HepG2 (cell line): ENCODE data around the gene CUL7. TPM values are rescaled to one million over a fixed set of nuclear protein-coding genes. Genes with fewer than 3 reads are reported as not detected.

Experiments
- ARNT2 ChIP-seq: sonication (generic); formaldehyde crosslinking; IDR thresholded peaks from 2 replicates; pipeline ENCODE4 v1.8.0; 2022; ENCODE audit warnings: mild to moderate bottlenecking, low read depth, missing genetic modification reagents, moderate library complexity
- DPF2 ChIP-seq: sonication (generic); formaldehyde crosslinking; IDR thresholded peaks from 2 replicates; pipeline ENCODE4 v1.4.0; 2020; ENCODE audit warnings: mild to moderate bottlenecking, low read depth, missing genetic modification reagents, borderline replicate concordance
- JUNB ChIP-seq: sonication (generic); formaldehyde crosslinking; IDR thresholded peaks from 2 replicates; pipeline ENCODE4 v1.8.0; 2022; ENCODE audit warnings: missing genetic modification reagents, mild to moderate bottlenecking, borderline replicate concordance
- MBD4 ChIP-seq: IDR thresholded peaks from 2 replicates; pipeline ENCODE4 v1.6.1; 2012; ENCODE audit warnings: low read length, inconsistent platforms, borderline replicate concordance
- MED8 ChIP-seq: sonication (generic); formaldehyde crosslinking; IDR thresholded peaks from 2 replicates; pipeline ENCODE4 v1.8.1; 2023; ENCODE audit warnings: mild to moderate bottlenecking, missing genetic modification reagents; ENCODE audit not compliant: insufficient replicate concordance
- MIXL1 ChIP-seq: IDR thresholded peaks from 2 replicates; pipeline ENCODE4 v1.6.1; 2016
- NCOR1 ChIP-seq: fragments of 200-600 bp; sonication (generic); IDR thresholded peaks from 2 replicates; pipeline ENCODE4 v1.7.0; 2017; ENCODE audit warnings: antibody characterized with exemption, low read length, borderline replicate concordance
- NPAS2 ChIP-seq: sonication (generic); formaldehyde crosslinking; IDR thresholded peaks from 2 replicates; pipeline ENCODE4 v1.8.0; 2022; ENCODE audit warnings: mild to moderate bottlenecking, missing genetic modification reagents, borderline replicate concordance
- PHF5A ChIP-seq: IDR thresholded peaks from one replicate; pipeline ENCODE4 v1.6.1; 2018; ENCODE audit warnings: low read depth, missing genetic modification reagents; ENCODE audit not compliant: unreplicated experiment
- U2AF2 ChIP-seq: fragments of 200-400 bp; formaldehyde crosslinking; IDR thresholded peaks from 2 replicates; pipeline ENCODE4 v1.6.1; 2017; ENCODE audit warnings: low read depth, mild to moderate bottlenecking, low read length
- ZBTB3 ChIP-seq: sonication (generic); formaldehyde crosslinking; IDR thresholded peaks from 2 replicates; pipeline ENCODE4 v1.4.0; 2020; ENCODE audit warnings: low read depth, mild to moderate bottlenecking, moderate library complexity, missing genetic modification reagents, borderline replicate concordance
- ZBTB43 ChIP-seq: sonication (generic); formaldehyde crosslinking; conservative IDR thresholded peaks from 2 replicates; pipeline ENCODE4 v1.4.0; 2020; ENCODE audit warnings: missing genetic modification reagents
- ZBTB8A ChIP-seq: sonication (generic); formaldehyde crosslinking; IDR thresholded peaks from 2 replicates; pipeline ENCODE4 v1.4.0; 2020; ENCODE audit warnings: mild to moderate bottlenecking, low read depth, missing genetic modification reagents, borderline replicate concordance
- ZMYM4 ChIP-seq: sonication (generic); formaldehyde crosslinking; IDR thresholded peaks from 2 replicates; pipeline ENCODE4 v1.8.1; 2023; ENCODE audit warnings: mild to moderate bottlenecking, missing genetic modification reagents
- ZNF263 ChIP-seq: sonication (generic); formaldehyde crosslinking; IDR thresholded peaks from 2 replicates; pipeline ENCODE4 v1.4.0; 2020; ENCODE audit warnings: missing genetic modification reagents
- ZNF609 ChIP-seq: sonication (generic); formaldehyde crosslinking; IDR thresholded peaks from 2 replicates; pipeline ENCODE4 v1.4.0; 2020; ENCODE audit warnings: mild to moderate bottlenecking, missing genetic modification reagents, borderline replicate concordance
- ZNF878 ChIP-seq: sonication (generic); formaldehyde crosslinking; IDR thresholded peaks from 2 replicates; pipeline ENCODE4 v1.8.1; 2023; ENCODE audit warnings: mild to moderate bottlenecking, missing genetic modification reagents, moderate library complexity
- ZSCAN30 ChIP-seq: sonication (generic); formaldehyde crosslinking; IDR thresholded peaks from 2 replicates; pipeline ENCODE4 v1.5.0; 2020; ENCODE audit warnings: mild to moderate bottlenecking, missing genetic modification reagents
- ZXDC ChIP-seq: sonication (generic); formaldehyde crosslinking; IDR thresholded peaks from 2 replicates; pipeline ENCODE4 v1.5.0; 2020; ENCODE audit warnings: mild to moderate bottlenecking, missing genetic modification reagents
- polyA plus RNA-seq, 8 experiments: library from polyadenylated mRNA; depleted of rRNA in 3 of 8; stranded (reverse) in 7 of 8; unstranded in 1 of 8; fragments of >200 nt; fragmentation: Illumina TruSeq in 4 of 8; extraction: Trizol in 4 of 8; gene quantifications; 2 replicates each; pipeline versions ENCODE4 v1.2.1 to v1.2.3, GENCODE V29; 2011 to 2016; ENCODE audit warnings: low read depth in 4 of 8, missing spikeins in 1 of 8, mixed read lengths in 1 of 8; ENCODE audit not compliant: insufficient read depth in 1 of 8
- total RNA-seq, 5 experiments: library from RNA; depleted of rRNA; stranded (reverse); fragments of >200 nt; fragmentation: Illumina TruSeq; extraction: Trizol; gene quantifications; 2 replicates each; pipeline ENCODE4 v1.2.3, GENCODE V29; 2016; ENCODE audit warnings: low read depth in 1 of 5

Gene CUL7
- total and polyA plus RNA-seq, 2 of the 13 experiments (the other 11 are each of a cell fraction or from before 2014, with no cell fraction given) = 32.0 to 60.7 TPM

- TF ChIP-seq ZNF609 (CRISPR knock-in tag) = no peak
- TF ChIP-seq ZNF878 (CRISPR knock-in tag) = no peak
- TF ChIP-seq U2AF2 = no peak
- TF ChIP-seq MED8 (CRISPR knock-in tag) = no peak
- no peak for TF ChIP-seq PHF5A (CRISPR knock-in tag)
- TF ChIP-seq JUNB = no peak
- TF ChIP-seq ARNT2 (CRISPR knock-in tag) = 0 out of 2 replicates have a peak, but pooled peaks have one; percentile 16
- TF ChIP-seq NCOR1 = no peak; the same call in 1 of the 2 replicates
- TF ChIP-seq ZBTB8A (CRISPR knock-in tag) = no peak; the same call in 1 of the 2 replicates
- TF ChIP-seq ZXDC (CRISPR knock-in tag) = no peak
- peak; percentile 76 for TF ChIP-seq ZMYM4 (CRISPR knock-in tag)
- no peak for TF ChIP-seq DPF2 (CRISPR knock-in tag)
- no peak for TF ChIP-seq ZSCAN30 (CRISPR knock-in tag)
- no peak for TF ChIP-seq ZNF263
- no peak for TF ChIP-seq ZBTB3
- TF ChIP-seq ZBTB43 (CRISPR knock-in tag) = no peak
- no peak for TF ChIP-seq MBD4
- TF ChIP-seq NPAS2 (CRISPR knock-in tag) = no peak
- TF ChIP-seq MIXL1 (CRISPR knock-in tag) = no peak; the same call in 1 of the 2 replicates
Measured at GRCh38 chr6:43093436-43094289, 40.0 kb upstream of the CUL7 start (continued).
